ENCODE results near the gene TAF6L. TPM values are rescaled to one million over a fixed set of nuclear protein-coding genes. Genes with fewer than 3 reads are reported as not detected.
A peak's percentile ranks its signal among the peaks of the same experiment; 100 is the strongest.

Gene TAF6L
- 10 to 100 TPM; 15.6 to 29.6 (median 17.8) TPM for total RNA-seq

DNA sequence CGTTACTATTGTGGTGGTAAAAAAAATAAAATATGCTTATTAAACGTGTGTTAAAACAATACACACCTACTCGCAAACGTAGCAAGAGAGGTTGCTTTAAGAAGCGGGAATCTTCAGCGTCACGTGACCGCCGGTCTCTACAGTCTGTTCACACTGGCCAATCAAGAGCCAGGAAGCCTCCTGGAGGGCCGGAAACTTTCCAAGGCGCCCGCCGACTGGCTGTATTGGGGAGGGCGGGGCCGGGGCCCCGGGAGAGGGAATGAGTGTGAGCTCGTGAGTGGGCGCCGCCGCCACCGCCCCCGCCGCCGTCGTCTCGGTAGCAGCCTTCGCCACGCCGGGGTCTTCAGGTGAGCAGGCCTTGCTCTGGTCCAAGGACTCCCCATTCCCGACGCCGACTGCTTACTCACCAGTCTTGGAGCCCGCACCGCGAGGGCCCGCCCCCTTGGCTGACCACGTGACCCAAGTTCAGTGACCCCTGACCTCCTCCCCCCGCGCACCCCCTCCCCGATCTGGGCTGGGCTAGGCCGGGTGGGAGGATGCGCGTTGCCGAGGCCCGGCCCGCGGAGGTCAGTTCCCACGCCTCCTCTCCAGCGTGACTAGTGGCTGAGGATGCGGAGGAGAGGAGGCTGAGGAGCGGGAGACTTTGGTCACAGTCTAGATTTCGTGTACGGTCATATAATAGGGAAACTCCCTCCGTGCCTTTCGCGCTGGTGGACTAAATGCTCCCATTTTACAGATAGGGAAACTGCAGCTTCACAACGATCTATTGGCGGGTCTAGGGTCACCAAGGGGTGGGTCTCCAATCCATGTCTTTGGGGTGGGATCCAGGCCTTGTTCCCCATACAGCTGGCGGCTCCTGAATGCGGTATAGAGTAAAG, at the start of gene TAF6L:
TAF6L (plus strand) TSS at position 253 of the 878 bp plus-strand sequence. CDS start 4,388 bp downstream, outside the sequence.
- Histone ChIP-seq H3K27me3 (no peaks in the 10 kb centered on the region), H3K4me1 (peaks cover 0 to 17% (median 6%) of the 10 kb centered on the region in 4 donors), H3K36me3 (peaks cover 0 to 23% (median 0%) of the 10 kb centered on the region in 3 donors), H3K9me3 (no peaks in the 10 kb centered on the region), H3K27ac (peak within 1 kb of the TSS; percentile 85 to 98 (median 93)), H3K4me3 (peak within 1 kb of the TSS; percentile 56 to 96 (median 76))
- peak; percentile 97 to 99 (median 98) for DNase-seq
- peak; percentile 39 to 53 for TF ChIP-seq POLR2A (IDR thresholded peaks at IDR 0.05)
- TF ChIP-seq, protein P1, sequence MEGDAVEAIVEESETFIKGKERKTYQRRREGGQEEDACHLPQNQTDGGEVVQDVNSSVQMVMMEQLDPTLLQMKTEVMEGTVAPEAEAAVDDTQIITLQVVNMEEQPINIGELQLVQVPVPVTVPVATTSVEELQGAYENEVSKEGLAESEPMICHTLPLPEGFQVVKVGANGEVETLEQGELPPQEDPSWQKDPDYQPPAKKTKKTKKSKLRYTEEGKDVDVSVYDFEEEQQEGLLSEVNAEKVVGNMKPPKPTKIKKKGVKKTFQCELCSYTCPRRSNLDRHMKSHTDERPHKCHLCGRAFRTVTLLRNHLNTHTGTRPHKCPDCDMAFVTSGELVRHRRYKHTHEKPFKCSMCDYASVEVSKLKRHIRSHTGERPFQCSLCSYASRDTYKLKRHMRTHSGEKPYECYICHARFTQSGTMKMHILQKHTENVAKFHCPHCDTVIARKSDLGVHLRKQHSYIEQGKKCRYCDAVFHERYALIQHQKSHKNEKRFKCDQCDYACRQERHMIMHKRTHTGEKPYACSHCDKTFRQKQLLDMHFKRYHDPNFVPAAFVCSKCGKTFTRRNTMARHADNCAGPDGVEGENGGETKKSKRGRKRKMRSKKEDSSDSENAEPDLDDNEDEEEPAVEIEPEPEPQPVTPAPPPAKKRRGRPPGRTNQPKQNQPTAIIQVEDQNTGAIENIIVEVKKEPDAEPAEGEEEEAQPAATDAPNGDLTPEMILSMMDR (IDR thresholded peaks at IDR 0.05): no peak

DNA sequence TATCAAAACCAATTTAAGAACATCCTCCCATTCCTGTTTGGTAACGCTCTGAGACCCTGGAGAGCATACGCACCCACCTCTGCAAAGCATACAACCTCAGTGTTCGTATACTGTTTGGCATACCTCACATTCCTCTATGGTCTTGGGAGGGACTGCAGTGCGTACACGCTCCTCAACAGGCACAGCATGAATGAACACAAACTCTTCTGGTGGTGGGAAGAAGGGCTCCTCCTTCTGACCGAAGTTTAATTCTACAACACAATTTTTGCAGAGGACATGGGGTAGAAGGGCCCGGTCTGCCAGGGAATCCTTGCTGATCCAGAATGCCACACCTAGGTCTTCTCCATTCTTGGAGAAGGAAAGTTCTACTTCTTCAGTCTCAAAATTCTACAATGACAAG, 49.2 kb upstream of the TAF6L start:
- Histone ChIP-seq H3K9me3 (no peaks in the 10 kb centered on the region), H3K27me3 (no peaks in the 10 kb centered on the region), H3K36me3 (peaks cover 3 to 72% (median 3%) of the 10 kb centered on the region in 3 donors), H3K4me1 (peaks cover 0 to 25% (median 10%) of the 10 kb centered on the region in 4 donors), H3K4me3 (no peak overlapping the region), H3K27ac (no peak overlapping the region)
- TF ChIP-seq POLR2A (IDR thresholded peaks at IDR 0.05): no peak
- TF ChIP-seq, protein P1 (IDR thresholded peaks at IDR 0.05): no peak
- DNase-seq: no peak

DNA sequence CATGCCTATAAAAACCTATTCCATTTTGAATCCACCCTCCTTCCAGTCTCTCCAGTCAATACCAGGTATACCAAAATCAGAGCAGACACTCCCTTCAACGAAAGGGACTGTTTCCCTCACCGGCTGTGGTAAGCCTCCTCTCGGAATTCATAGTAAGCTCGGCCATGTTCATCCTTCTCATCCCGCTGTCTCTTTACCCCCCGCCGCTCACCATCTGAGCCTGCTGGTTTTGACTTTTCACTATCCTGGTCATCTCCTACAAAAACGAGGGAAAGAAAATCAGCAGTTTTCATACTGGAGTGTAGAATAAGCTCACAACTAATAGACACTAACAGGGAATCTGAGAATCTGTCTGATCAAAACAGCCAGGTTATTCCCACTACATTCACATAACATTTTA, 47.0 kb upstream of the TAF6L start:
- H3K36me3 ChIP-seq: peaks cover 0 to 50% (median 3%) of the 10 kb centered on the region in 3 donors
- H3K27ac ChIP-seq: no peak overlapping the region
- TF ChIP-seq, protein P1 (IDR thresholded peaks at IDR 0.05): no peak
- TF ChIP-seq POLR2A (IDR thresholded peaks at IDR 0.05): no peak
- no peaks in the 10 kb centered on the region for H3K27me3 ChIP-seq
- peak in 1 of 3 donors; percentile 30 for DNase-seq
- H3K4me1 ChIP-seq: peaks cover 0 to 26% (median 10%) of the 10 kb centered on the region in 4 donors
- H3K9me3 ChIP-seq: no peaks in the 10 kb centered on the region
- peak overlapping the region in 2 of 4 donors; percentile 83 to 88 for H3K4me3 ChIP-seq

DNA sequence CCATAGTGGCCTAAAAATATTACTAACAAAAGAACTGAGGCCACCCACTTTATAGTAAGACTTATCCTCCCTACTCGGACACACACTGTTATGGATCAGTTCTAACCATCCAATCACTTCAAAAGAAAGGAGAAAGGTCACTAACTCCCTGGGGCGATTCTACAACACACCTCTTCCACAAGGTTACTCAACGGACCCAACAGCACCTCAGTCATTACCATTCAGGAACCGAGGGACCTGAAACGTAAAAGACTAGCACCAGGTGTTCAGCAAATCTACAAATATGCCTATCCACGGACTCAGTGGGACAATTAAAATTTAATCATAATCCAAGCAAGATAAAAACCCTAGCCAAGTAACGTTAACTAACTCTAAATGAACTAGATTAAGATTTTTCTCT, 45.5 kb upstream of the TAF6L start:
- H3K27ac ChIP-seq: peak overlapping the region; percentile 79 to 98 (median 94)
- DNase-seq: peak in 1 of 3 donors; percentile 46
- H3K4me3 ChIP-seq: peak overlapping the region; percentile 83 to 97 (median 86)
- H3K9me3 ChIP-seq: no peaks in the 10 kb centered on the region
- peaks cover 0 to 35% (median 3%) of the 10 kb centered on the region in 3 donors for H3K36me3 ChIP-seq
- TF ChIP-seq, protein P1 (IDR thresholded peaks at IDR 0.05): no peak
- TF ChIP-seq POLR2A (IDR thresholded peaks at IDR 0.05): peak in 1 of 2 donors; percentile 44
- peaks cover 0 to 41% (median 12%) of the 10 kb centered on the region in 4 donors for H3K4me1 ChIP-seq
- H3K27me3 ChIP-seq: no peaks in the 10 kb centered on the region

DNA sequence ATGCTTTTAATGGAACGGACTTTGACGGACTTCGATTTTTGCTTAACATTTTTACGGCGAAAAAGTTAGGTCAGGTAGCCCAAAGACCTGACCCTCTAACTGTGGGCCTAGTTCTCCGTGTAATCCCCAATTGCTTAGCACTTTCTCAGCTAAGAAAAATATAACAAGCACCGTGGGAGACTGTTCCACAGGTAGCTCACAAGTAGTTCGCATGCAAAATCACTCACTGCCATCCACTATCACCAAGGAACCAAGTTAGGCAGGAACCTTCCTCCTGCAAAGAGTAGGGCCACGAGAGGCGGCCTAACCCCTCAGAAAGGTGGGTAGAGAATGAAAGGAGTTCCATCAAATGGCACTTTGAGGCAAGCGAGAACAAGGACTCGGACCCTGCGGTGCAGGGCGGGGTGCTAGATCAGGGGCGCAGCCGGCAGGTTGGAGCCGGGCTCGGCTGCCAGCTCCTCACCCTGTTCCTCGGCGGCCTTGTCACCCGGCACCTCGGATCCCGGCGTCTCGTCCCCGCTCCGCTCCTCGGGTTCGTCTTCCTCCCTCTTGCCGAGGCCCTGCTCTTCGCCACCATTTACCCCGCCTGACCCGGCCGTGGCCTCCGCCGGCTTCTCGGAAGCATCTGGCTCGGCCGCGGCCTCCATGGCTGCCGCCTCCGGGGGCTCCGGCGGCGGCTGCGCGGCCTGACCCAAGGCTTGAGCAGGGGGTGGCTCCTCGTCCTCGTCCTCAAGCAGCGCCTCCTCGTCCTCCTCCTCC, 44.9 kb upstream of the TAF6L start:
- H3K27ac ChIP-seq: peak overlapping the region; percentile 79 to 98 (median 94)
- H3K4me1 ChIP-seq: peaks cover 0 to 48% (median 12%) of the 10 kb centered on the region in 4 donors
- no peak for TF ChIP-seq POLR2A (IDR thresholded peaks at IDR 0.05)
- TF ChIP-seq, protein P1 (IDR thresholded peaks at IDR 0.05): no peak
- peaks cover 0 to 34% (median 3%) of the 10 kb centered on the region in 3 donors for H3K36me3 ChIP-seq
- no peaks in the 10 kb centered on the region for H3K27me3 ChIP-seq
- peak overlapping the region; percentile 83 to 97 (median 86) for H3K4me3 ChIP-seq
- peak in 1 of 3 donors; percentile 57 for DNase-seq
- no peaks in the 10 kb centered on the region for H3K9me3 ChIP-seq
